IPS-20b (cell line): Measurements from ENCODE around the gene TAGLN3.

Experiments
- H3K27ac ChIP-seq: one replicate; pipeline ENCODE4 v1.5.1; 2013; ENCODE audit warnings: low read length
- H3K27me3 ChIP-seq: 2 replicates; pipeline ENCODE4 v1.6.1; 2013; ENCODE audit warnings: mild to moderate bottlenecking, low read length, inconsistent platforms; ENCODE audit not compliant: insufficient read depth
- H3K36me3 ChIP-seq: 2 replicates; pipeline ENCODE4 v1.6.1; 2013; ENCODE audit warnings: low read depth, mild to moderate bottlenecking, inconsistent platforms, low read length, moderate library complexity; ENCODE audit not compliant: insufficient read depth
- H3K4me1 ChIP-seq: 2 replicates; pipeline ENCODE4 v1.6.1; 2013; ENCODE audit warnings: mild to moderate bottlenecking, control low read depth, inconsistent platforms, low read length, moderate library complexity; ENCODE audit not compliant: insufficient read depth
- H3K4me3 ChIP-seq: 2 replicates; pipeline ENCODE4 v1.5.1; 2013; ENCODE audit warnings: mild to moderate bottlenecking, low read length, inconsistent platforms
- H3K9ac ChIP-seq: 2 replicates; pipeline ENCODE4 v1.6.1; 2013; ENCODE audit warnings: low read depth, mild to moderate bottlenecking, inconsistent platforms, low read length, moderate library complexity
- H3K9me3 ChIP-seq: 2 replicates; pipeline ENCODE4 v1.6.1; 2013; ENCODE audit warnings: mild to moderate bottlenecking, low read depth, low read length, inconsistent platforms; ENCODE audit not compliant: insufficient read depth

The TAGLN3 gene

DNA sequence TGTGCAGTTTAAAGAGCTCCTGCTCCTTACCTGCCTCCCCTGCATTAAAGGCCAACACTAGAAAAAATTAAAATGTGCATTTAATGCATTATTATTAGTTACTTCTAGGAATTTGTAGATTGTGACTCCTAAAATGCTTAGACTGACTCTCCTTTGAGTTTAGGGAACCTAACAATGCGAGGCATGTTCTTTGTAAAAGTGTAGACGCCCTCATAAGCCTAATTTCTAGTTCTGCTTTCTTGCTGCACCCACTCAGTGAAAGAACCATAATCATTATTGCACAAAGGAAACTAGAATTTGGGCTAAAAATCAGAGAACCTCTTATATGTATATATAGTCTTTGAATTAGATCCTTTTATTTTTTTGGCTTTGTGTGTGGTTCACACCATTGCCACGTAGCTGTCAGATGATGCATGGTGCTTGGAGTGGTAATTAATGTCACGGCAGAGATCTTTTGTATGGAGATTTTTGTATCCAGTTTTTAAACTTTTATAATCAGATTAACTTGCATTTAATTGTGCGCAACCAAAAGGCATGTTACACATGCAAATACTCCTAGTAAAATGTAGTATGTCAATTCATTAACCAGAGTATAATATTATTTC, 19.2 kb upstream of the TAGLN3 start:
- H3K9ac ChIP-seq, result peak overlapping the region; percentile 80
- no peaks in the 10 kb centered on the region for H3K9me3 ChIP-seq
- H3K36me3 ChIP-seq, result peaks cover 4% of the 10 kb centered on the region; the same call in 1 of the 2 replicates
- peak overlapping the region; percentile 86 for H3K4me3 ChIP-seq
- peaks cover 4% of the 10 kb centered on the region; the same call in 1 of the 2 replicates for H3K4me1 ChIP-seq
- peak overlapping the region; percentile 6 for H3K27ac ChIP-seq
- no peaks in the 10 kb centered on the region for H3K27me3 ChIP-seq

DNA sequence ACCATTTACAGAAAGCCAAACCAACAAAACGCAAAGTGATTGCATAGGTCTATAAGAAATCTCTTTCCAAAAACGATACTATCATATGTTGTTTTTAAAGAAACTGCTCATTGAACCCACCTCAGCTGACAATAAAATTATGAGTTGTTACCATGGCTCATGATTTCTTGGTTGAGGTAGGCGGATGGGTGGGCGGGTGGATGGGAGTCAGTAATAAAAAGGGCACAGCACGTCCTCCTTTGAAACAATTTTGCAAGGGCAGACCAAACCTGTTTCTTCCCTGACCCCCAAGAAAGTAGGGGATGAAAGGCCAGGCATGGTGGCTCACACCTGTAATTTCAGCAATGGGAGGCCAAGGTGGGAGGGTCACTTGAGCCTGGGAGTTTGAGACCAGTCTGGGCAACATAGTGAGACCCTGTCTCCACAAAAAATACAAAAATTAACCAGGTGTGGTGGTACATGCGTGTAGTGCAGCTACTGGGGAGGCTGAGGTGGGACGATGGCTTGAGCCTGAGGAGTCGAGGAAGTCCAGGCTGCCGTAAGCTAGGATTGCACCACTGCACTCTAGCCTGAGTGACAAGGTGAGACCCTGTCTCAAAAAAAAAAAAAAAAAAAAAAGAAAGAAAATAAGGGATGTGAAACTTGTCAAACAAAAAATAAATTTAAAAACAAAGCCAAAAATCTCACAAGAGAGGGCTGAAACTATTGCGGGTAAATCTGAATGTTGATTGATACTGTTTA, 17.8 kb upstream of the TAGLN3 start:
- no peaks in the 10 kb centered on the region for H3K9me3 ChIP-seq
- H3K4me1 ChIP-seq, result peaks cover 4% of the 10 kb centered on the region; the same call in 1 of the 2 replicates
- H3K4me3 ChIP-seq, result peak overlapping the region; percentile 86; the same call in 1 of the 2 replicates
- H3K27me3 ChIP-seq, result no peaks in the 10 kb centered on the region
- H3K9ac ChIP-seq, result no peak overlapping the region
- no peak overlapping the region for H3K27ac ChIP-seq
- peaks cover 4% of the 10 kb centered on the region; the same call in 1 of the 2 replicates for H3K36me3 ChIP-seq

DNA sequence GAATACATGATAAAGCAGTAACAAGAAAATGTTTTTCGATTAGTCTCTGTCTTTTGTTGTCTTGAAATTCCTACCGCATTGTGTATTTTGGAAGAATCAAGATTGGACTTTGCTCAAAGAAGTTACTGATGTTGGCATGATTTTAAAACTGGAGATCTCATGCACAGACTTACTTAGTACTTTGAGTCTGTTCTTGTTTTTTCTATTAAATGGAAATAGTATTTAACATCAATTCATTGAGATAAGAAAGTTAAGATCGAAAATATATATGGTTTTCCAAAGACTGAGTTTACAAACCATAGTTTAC, 17.3 kb upstream of the TAGLN3 start:
- H3K27me3 ChIP-seq, result no peaks in the 10 kb centered on the region
- peaks cover 4% of the 10 kb centered on the region; the same call in 1 of the 2 replicates for H3K4me1 ChIP-seq
- H3K4me3 ChIP-seq, result no peak overlapping the region; the same call in 1 of the 2 replicates
- no peak overlapping the region for H3K9ac ChIP-seq
- no peak overlapping the region for H3K27ac ChIP-seq
- no peaks in the 10 kb centered on the region for H3K9me3 ChIP-seq
- H3K36me3 ChIP-seq, result peaks cover 4% of the 10 kb centered on the region; the same call in 1 of the 2 replicates

DNA sequence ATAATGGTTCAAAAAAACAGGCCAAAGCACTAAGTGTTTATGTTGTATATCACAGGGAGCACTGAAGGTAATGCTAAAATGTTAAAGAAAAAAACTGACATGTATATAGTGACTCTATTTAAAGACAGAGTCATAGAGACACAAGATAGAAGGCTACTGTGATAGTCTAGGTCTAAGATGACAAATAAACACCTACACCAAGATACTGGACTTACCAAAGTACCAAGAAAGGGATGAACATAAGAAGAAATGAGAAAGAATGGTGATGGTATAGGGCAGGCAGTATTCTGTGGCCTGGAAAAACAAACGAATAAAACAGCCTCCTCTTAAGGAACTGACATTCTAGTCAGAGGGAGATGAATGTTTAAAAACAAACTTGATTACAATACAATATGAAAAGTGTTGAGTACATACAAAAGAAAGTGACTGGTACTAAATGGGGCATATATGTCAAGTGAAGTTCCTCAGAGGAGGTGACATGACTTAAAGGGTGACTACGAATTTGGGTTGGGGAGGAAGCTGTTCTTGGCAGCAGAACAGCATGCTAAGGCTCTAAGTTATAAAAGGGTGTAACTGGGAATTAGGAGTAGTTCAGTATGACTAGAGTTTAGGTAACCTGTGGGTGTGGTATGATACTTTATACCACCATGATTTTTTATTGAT, 14.0 kb upstream of the TAGLN3 start:
- peaks cover under 1% of the 10 kb centered on the region; the same call in 1 of the 2 replicates for H3K4me1 ChIP-seq
- H3K9ac ChIP-seq, result no peak overlapping the region
- peaks cover 26% of the 10 kb centered on the region for H3K36me3 ChIP-seq
- H3K27me3 ChIP-seq, result no peaks in the 10 kb centered on the region
- no peak overlapping the region for H3K27ac ChIP-seq
- no peak overlapping the region for H3K4me3 ChIP-seq
- H3K9me3 ChIP-seq, result no peaks in the 10 kb centered on the region

DNA sequence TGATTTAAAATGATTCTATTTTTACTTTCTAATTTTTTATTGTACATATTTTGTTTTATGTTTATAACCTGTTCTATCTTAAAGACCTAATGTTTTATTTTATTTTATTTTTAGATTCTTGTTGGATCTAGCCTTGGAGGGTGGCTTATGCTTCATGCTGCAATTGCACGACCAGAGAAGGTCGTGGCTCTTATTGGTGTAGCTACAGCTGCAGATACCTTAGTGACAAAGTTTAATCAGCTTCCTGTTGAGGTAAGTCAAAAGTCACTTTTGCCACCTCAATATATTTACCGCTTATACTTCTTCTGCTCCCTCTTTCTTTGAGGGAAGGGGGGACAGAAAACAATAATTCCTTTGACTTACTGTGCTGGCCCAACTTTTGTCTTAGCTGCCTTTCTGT, 11.9 kb upstream of the TAGLN3 start:
- no peaks in the 10 kb centered on the region for H3K4me1 ChIP-seq
- no peaks in the 10 kb centered on the region for H3K27me3 ChIP-seq
- H3K4me3 ChIP-seq, result no peak overlapping the region
- H3K36me3 ChIP-seq, result peaks cover 34% of the 10 kb centered on the region
- no peak overlapping the region for H3K9ac ChIP-seq
- H3K27ac ChIP-seq, result no peak overlapping the region
- H3K9me3 ChIP-seq, result no peaks in the 10 kb centered on the region

DNA sequence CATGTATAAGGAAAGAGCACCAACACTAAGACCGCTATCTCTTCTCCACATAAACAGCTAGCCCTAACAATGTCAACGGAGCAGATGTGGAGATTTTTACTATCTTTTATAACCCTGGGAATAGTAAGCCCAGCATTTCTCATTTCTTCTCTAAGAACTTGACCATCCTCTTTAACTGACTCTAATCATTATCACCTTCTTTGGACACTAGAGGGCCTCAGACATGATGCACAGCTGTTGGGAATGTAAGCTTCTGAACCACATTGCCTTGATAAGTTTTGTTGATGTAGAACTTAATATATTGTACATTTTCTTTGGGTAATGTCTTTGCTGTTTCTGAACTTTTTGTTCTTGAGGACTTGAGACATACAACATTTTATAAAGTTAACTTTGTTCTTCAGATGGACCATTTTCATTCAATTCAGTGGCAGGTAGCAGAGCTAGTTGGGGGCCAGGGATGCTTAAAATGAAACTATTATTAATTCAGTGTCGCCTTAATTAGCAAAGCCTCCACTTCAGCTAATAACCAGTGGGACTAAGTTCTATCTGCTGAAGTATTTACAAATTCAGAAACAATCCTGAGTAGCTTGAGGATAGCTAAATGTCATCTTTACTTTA, 9.6 kb upstream of the TAGLN3 start:
- peaks cover 43% of the 10 kb centered on the region for H3K36me3 ChIP-seq
- H3K27ac ChIP-seq, result no peak overlapping the region
- no peaks in the 10 kb centered on the region for H3K9me3 ChIP-seq
- no peaks in the 10 kb centered on the region for H3K27me3 ChIP-seq
- H3K4me3 ChIP-seq, result no peak overlapping the region
- H3K4me1 ChIP-seq, result peaks cover 3% of the 10 kb centered on the region; the same call in 1 of the 2 replicates
- H3K9ac ChIP-seq, result no peak overlapping the region

DNA sequence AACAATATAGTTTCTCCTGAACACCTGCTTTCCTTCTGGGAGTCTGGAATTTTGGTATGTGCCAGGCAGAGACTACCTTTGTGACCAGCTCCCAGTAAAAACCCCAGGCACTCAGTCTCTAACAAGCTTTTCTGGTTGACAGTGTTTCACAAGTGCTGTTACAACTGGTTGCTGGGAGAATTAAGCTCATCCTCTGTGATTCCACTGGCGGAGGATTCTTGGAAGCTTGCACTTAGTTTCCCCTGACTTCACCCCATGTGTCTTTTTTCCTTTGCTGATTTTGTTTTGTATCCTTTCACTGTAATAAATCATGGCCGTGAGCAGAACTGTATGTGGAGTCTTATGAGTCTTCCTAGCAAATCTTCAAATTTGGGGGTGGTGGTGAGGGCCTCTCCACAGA, 5.7 kb upstream of the TAGLN3 start:
- H3K36me3 ChIP-seq, result peaks cover 29% of the 10 kb centered on the region

DNA sequence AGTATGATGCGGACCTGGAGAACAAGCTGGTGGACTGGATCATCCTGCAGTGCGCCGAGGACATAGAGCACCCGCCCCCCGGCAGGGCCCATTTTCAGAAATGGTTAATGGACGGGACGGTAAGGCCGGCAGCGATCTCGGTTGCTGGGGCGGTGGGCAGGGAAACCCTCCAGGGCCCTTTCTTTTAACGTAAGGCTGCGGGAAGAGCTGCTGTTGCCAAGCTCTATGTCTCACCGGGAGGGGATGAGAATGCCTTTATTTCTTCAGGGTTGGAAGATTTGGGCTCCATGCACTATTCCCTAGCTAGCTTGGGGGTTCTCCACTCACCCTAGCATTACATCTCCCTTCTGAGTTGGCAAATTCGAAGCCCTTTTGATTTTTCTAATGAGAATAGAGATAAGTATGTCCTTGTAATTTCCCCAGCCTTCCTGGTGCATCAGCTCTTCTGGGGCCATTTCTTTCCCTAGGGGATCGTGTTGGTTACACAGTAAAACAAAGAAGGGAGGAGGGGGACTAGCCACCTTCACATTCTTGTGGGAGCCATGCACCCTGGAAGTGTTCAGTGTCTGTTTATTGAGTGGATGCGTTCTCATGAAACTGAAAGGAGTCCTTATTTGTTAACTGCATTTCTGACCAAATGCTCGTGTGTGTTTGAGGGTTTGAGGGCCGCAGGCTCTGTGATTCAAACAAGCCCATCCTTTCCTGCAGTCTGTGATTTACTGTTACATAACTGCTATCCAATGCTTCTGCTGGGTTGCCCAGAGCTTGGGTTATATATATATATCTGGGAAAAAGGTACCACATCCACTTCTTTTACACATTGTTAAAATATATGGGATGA, 982 bp downstream of the TAGLN3 start:
- Histone ChIP-seq H3K9ac (peak overlapping the region; percentile 73; the same call in 1 of the 2 replicates), H3K27me3 (peaks cover 65% of the 10 kb centered on the region), H3K4me1 (peaks cover 11% of the 10 kb centered on the region; the same call in 1 of the 2 replicates), H3K4me3 (peak overlapping the region; percentile 80), H3K9me3 (no peaks in the 10 kb centered on the region), H3K27ac (no peak overlapping the region), H3K36me3 (peaks cover 18% of the 10 kb centered on the region; the same call in 1 of the 2 replicates)

More for the DNA sequence above, 5.7 kb upstream of the TAGLN3 start:
- Histone ChIP-seq H3K27ac (no peak overlapping the region), H3K9me3 (no peaks in the 10 kb centered on the region), H3K27me3 (peaks cover 12% of the 10 kb centered on the region; the same call in 1 of the 2 replicates), H3K9ac (no peak overlapping the region), H3K4me3 (no peak overlapping the region), H3K4me1 (peaks cover 3% of the 10 kb centered on the region; the same call in 1 of the 2 replicates)

DNA sequence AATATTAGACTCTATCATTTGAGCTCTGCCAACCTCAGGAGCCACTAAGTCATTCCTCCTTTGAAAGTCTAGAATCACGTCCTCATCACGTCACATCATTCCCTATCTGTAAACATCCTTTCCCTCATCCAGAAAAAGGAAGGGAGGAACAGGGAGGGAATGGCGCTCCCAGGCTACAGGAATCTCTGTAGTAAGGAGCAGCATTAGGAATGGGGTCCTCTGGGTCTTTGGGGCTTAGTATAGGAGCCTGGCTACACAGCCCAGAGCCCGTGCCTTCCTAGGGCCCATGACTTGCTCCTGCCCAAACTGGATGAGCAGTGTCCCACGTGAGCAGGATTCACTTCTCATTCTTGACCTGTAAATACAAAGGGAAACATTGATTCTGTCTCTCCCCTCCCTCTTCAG, 1.6 kb downstream of the TAGLN3 start:
- peaks cover 65% of the 10 kb centered on the region for H3K27me3 ChIP-seq
- no peak overlapping the region for H3K27ac ChIP-seq
- peak overlapping the region; percentile 80 for H3K4me3 ChIP-seq
- H3K4me1 ChIP-seq, result peaks cover 11% of the 10 kb centered on the region; the same call in 1 of the 2 replicates
- H3K36me3 ChIP-seq, result peaks cover 25% of the 10 kb centered on the region; the same call in 1 of the 2 replicates
- H3K9ac ChIP-seq, result peak overlapping the region; percentile 73; the same call in 1 of the 2 replicates
- no peaks in the 10 kb centered on the region for H3K9me3 ChIP-seq

DNA sequence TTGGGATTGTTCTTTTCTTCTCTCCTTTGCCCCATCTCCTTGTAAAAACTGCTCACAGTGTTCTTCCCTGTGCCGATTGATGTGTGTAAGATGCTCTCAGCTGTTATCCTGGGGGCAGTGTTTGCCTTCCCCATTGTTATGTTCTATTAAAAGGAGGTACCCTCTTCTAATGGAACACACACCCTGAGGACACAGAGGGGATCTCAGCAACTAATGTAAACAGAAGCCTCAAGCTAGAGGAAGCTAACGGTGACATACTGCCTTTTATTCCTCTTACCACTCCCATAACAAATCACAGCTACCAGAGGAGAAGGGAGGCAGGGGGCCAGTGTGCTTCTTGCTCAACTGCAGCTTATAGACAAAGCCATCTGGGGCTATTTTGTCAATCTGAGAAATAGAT, 2.2 kb downstream of the TAGLN3 start:
- peaks cover 11% of the 10 kb centered on the region; the same call in 1 of the 2 replicates for H3K4me1 ChIP-seq
- H3K9me3 ChIP-seq, result no peaks in the 10 kb centered on the region
- H3K27ac ChIP-seq, result no peak overlapping the region
- H3K4me3 ChIP-seq, result peak overlapping the region; percentile 80; the same call in 1 of the 2 replicates
- H3K27me3 ChIP-seq, result peaks cover 65% of the 10 kb centered on the region
- peak overlapping the region; percentile 73; the same call in 1 of the 2 replicates for H3K9ac ChIP-seq
- peaks cover 25% of the 10 kb centered on the region; the same call in 1 of the 2 replicates for H3K36me3 ChIP-seq
